Body of pancreas (tissue), 4 donors: Measurements from ENCODE around the gene CRB1. TPM values are rescaled to one million over a fixed set of nuclear protein-coding genes. Genes with fewer than 3 reads are reported as not detected.

Experiments used
- ATAC-seq: fragments of 150-250 bp; one replicate; pipeline ENCODE4 v1.9.1; 2016
- DNase-seq, 4 donors: peaks; one replicate each; pipeline ENCODE4 v3.0.0-alpha.2; 2019
- H3K27ac ChIP-seq, 4 donors: fragments of 200-600 bp; sonication (generic); 1 replicate in 3 of 4; 2 replicates in 1 of 4; pipeline versions ENCODE4 v1.5.1 to v1.6.1; 2016 to 2019; ENCODE audit warnings: mild to moderate bottlenecking in 1 of 4, mixed read lengths in 1 of 4, moderate library complexity in 1 of 4
- H3K27me3 ChIP-seq, 2 donors: fragments of 200-600 bp; sonication (generic); one replicate each; pipeline ENCODE4 v1.6.0; 2016; ENCODE audit warnings: mild to moderate bottlenecking in 1 of 2
- H3K36me3 ChIP-seq, 2 donors: fragments of 200-600 bp; sonication (generic); replicated peaks in 1 of 2; 2 replicates each; pipeline ENCODE4 v1.5.1; 2016; ENCODE audit warnings: low read depth in 2 of 2; ENCODE audit not compliant: insufficient read depth in 1 of 2
- H3K4me1 ChIP-seq: fragments of 200-600 bp; sonication (generic); one replicate; pipeline ENCODE4 v1.6.0; 2016
- H3K4me3 ChIP-seq, 2 donors: fragments of 200-600 bp; sonication (generic); 1 replicate in 1 of 2; 2 replicates in 1 of 2; pipeline ENCODE4 v1.5.1; 2016 to 2019
- H3K9me3 ChIP-seq, 3 donors: fragments of 200-600 bp; sonication (generic); 1 replicate in 2 of 3; 2 replicates in 1 of 3; pipeline ENCODE4 v1.5.1; 2016
- CTCF ChIP-seq, 7 experiments: fragments of 450-650 bp in 4 of 7; fragments of 200-600 bp in 3 of 7; sonication (generic) in 3 of 7; IDR thresholded peaks; one replicate each; pipeline ENCODE4 v1.5.1; 2016 to 2019; ENCODE audit warnings: antibody characterized with exemption in 7 of 7
- POLR2A ChIP-seq, 3 donors: fragments of 450-650 bp; IDR thresholded peaks; one replicate each; pipeline ENCODE4 v1.6.1; 2016; ENCODE audit warnings: antibody characterized with exemption in 3 of 3, mild to moderate bottlenecking in 2 of 3
- WGBS, 2 donors: methylation state at CpG; one replicate each; pipeline ENCODE4 v1.1.5; 2017; 5-methylcytosine and 5-hydroxymethylcytosine counted together
- intact Hi-C: fragments of 100-400 bp; cut with DNase I; formaldehyde crosslinking; loops from one replicate; pipeline ENCODE4 v1.15.1; 2023
- total RNA-seq, 2 donors: library from RNA; depleted of rRNA; stranded (reverse); fragments of >200 nt; gene quantifications; one replicate each; pipeline ENCODE4 v1.1.0, GENCODE V29; 2016

The CRB1 gene
- total RNA-seq, 2 donors from 2014 or later = 0.26 to 10.2 TPM

- H3K27me3 ChIP-seq = no peaks in the 10 kb centered on the region
- no peak for ATAC-seq
- no peak overlapping the region for H3K4me3 ChIP-seq
- 43 to 57% methylated on average over 3 of the region's 3 CpGs for WGBS, 2 donors
- intact Hi-C loops = no loop called here
- H3K4me1 ChIP-seq = no peaks in the 10 kb centered on the region
- H3K36me3 ChIP-seq = no peaks in the 10 kb centered on the region
- no peak for DNase-seq
- TF ChIP-seq CTCF (IDR thresholded peaks at IDR 0.05) (no peak), POLR2A (IDR thresholded peaks at IDR 0.05) (no peak)
- H3K27ac ChIP-seq = no peak overlapping the region
- no peaks in the 10 kb centered on the region for H3K9me3 ChIP-seq
Measured at GRCh38 chr1:197394831-197395608, 127.0 kb downstream of the CRB1 start.

GRCh38 chr1:197397895-197398294, 129.8 kb downstream of the CRB1 start:
- 53 to 68% methylated on average over 1 of the region's 1 CpG for WGBS, 2 donors
- Histone ChIP-seq H3K27me3 (no peaks in the 10 kb centered on the region), H3K4me3 (no peak overlapping the region), H3K36me3 (no peaks in the 10 kb centered on the region), H3K27ac (no peak overlapping the region), H3K9me3 (no peaks in the 10 kb centered on the region), H3K4me1 (no peaks in the 10 kb centered on the region)
- ATAC-seq (no peak), DNase-seq (no peak)
- intact Hi-C loops = no loop called here
- no peak for TF ChIP-seq POLR2A (IDR thresholded peaks at IDR 0.05)
- no peak for TF ChIP-seq CTCF (IDR thresholded peaks at IDR 0.05)

GRCh38 chr1:197399755-197400521, 131.9 kb downstream of the CRB1 start:
- TF ChIP-seq POLR2A (IDR thresholded peaks at IDR 0.05) (no peak), CTCF (IDR thresholded peaks at IDR 0.05) (peak in 6 of 7 experiments; percentile 13 to 49 (median 42))
- Histone ChIP-seq H3K27me3 (no peaks in the 10 kb centered on the region), H3K9me3 (no peaks in the 10 kb centered on the region), H3K4me3 (no peak overlapping the region), H3K4me1 (no peaks in the 10 kb centered on the region), H3K36me3 (no peaks in the 10 kb centered on the region), H3K27ac (no peak overlapping the region)
- ATAC-seq = peak; percentile 68
- peak; percentile 10 to 25 (median 20) for DNase-seq
- intact Hi-C loops = no loop called here
- WGBS, 2 donors = 13 to 14% methylated on average over 4 of the region's 4 CpGs

- intact Hi-C loops = no loop called here
- no peaks in the 10 kb centered on the region for H3K9me3 ChIP-seq
- no peaks in the 10 kb centered on the region for H3K27me3 ChIP-seq
- ATAC-seq = no peak
- H3K4me3 ChIP-seq = no peak overlapping the region
- H3K4me1 ChIP-seq = no peaks in the 10 kb centered on the region
- TF ChIP-seq POLR2A (IDR thresholded peaks at IDR 0.05) = no peak
- no peak for TF ChIP-seq CTCF (IDR thresholded peaks at IDR 0.05)
- WGBS, 2 donors = 66 to 74% methylated on average over 2 of the region's 2 CpGs
- no peak for DNase-seq
- H3K27ac ChIP-seq = no peak overlapping the region
- H3K36me3 ChIP-seq = no peaks in the 10 kb centered on the region
Measured at GRCh38 chr1:197400522-197400902, 132.5 kb downstream of the CRB1 start.
